ENCODE measurements around the gene RIPOR3.

RIPOR3 gene

GRCh38 chr20:50613438-50614169, 77.7 kb downstream of the RIPOR3 start:
- TF ChIP-seq GABPA (IDR thresholded peaks at IDR 0.05; ENCODE audit: low read depth) (no peak), REST (IDR thresholded peaks at IDR 0.05; ENCODE audit: insufficient replicate concordance, low read depth) (no peak), SPI1 (IDR thresholded peaks at IDR 0.05; ENCODE audit: borderline replicate concordance, low read depth) (no peak), POLR2AphosphoS5 (IDR thresholded peaks at IDR 0.05; ENCODE audit: low read depth) (no peak), CTCF (IDR thresholded peaks at IDR 0.05; ENCODE audit: insufficient read depth, low read length) (no peak)
- no peak overlapping the region for H3K4me3 ChIP-seq (replicated peaks; ENCODE audit: insufficient read depth, low read length)
- no peaks in the 10 kb centered on the region for H3K27me3 ChIP-seq (ENCODE audit: insufficient read depth, poor library complexity, severe bottlenecking)
- no peak for DNase-seq (ENCODE audit: low read depth in 1 of 2, low spot score in 1 of 2)
- no peak overlapping the region for H3K27ac ChIP-seq (replicated peaks)

- DNase-seq (ENCODE audit: low read depth in 1 of 2, low spot score in 1 of 2) = no peak
- no peaks in the 10 kb centered on the region for H3K27me3 ChIP-seq (ENCODE audit: insufficient read depth, poor library complexity, severe bottlenecking)
- no peak overlapping the region for H3K27ac ChIP-seq (replicated peaks)
- no peak overlapping the region for H3K4me3 ChIP-seq (replicated peaks; ENCODE audit: insufficient read depth, low read length)
- no peak for TF ChIP-seq REST (IDR thresholded peaks at IDR 0.05; ENCODE audit: insufficient replicate concordance, low read depth)
- no peak for TF ChIP-seq GABPA (IDR thresholded peaks at IDR 0.05; ENCODE audit: low read depth)
- no peak for TF ChIP-seq CTCF (IDR thresholded peaks at IDR 0.05; ENCODE audit: insufficient read depth, low read length)
- TF ChIP-seq POLR2AphosphoS5 (IDR thresholded peaks at IDR 0.05; ENCODE audit: low read depth) = no peak
- no peak for TF ChIP-seq SPI1 (IDR thresholded peaks at IDR 0.05; ENCODE audit: borderline replicate concordance, low read depth)
Measured at GRCh38 chr20:50611128-50611810, 80.1 kb downstream of the RIPOR3 start.

GRCh38 chr20:50610212-50610718, 81.1 kb downstream of the RIPOR3 start:
- no peak for DNase-seq (ENCODE audit: low read depth in 1 of 2, low spot score in 1 of 2)
- Histone ChIP-seq H3K27me3 (ENCODE audit: insufficient read depth, poor library complexity, severe bottlenecking) (no peaks in the 10 kb centered on the region), H3K27ac (replicated peaks) (no peak overlapping the region), H3K4me3 (replicated peaks; ENCODE audit: insufficient read depth, low read length) (no peak overlapping the region)
- TF ChIP-seq CTCF (IDR thresholded peaks at IDR 0.05; ENCODE audit: insufficient read depth, low read length) (no peak), REST (IDR thresholded peaks at IDR 0.05; ENCODE audit: insufficient replicate concordance, low read depth) (no peak), POLR2AphosphoS5 (IDR thresholded peaks at IDR 0.05; ENCODE audit: low read depth) (no peak), SPI1 (IDR thresholded peaks at IDR 0.05; ENCODE audit: borderline replicate concordance, low read depth) (no peak), GABPA (IDR thresholded peaks at IDR 0.05; ENCODE audit: low read depth) (no peak)
